Ovary (tissue), 9 donors: ENCODE results near the gene HDAC11. TPM values are rescaled to one million over a fixed set of nuclear protein-coding genes. Genes with fewer than 3 reads are reported as not detected.

Experiments used
- polyA plus RNA-seq, 2 donors: library from polyadenylated mRNA; stranded (reverse); fragments of 200-250 nt in 1 of 2; fragments of 350-450 nt in 1 of 2; fragmentation: Illumina TruSeq in 1 of 2; extraction: RNeasy Lipid Tissue Mini Kit (QIAGEN cat#74804) in 1 of 2; gene quantifications; one replicate each; pipeline ENCODE4 v1.2.3, GENCODE V29; 2013 to 2014
- small RNA-seq: library from RNA; depleted of rRNA; stranded (forward); fragments of <200 nt; gene quantifications from one replicate; pipeline ENCODE3, GENCODE V24; 2016
- total RNA-seq, 7 donors: library from RNA; depleted of rRNA in 2 of 7; stranded (reverse); fragments of >200 nt in 2 of 7; fragmentation: NEBNext Ultra II Directional in 3 of 7; extraction: Animal tissue kit (Norgen Biotek cat#: 25700) in 3 of 7; gene quantifications; one replicate each; pipeline versions ENCODE4 v1.1.0 to v1.2.4, GENCODE V29; 2016 to 2023
- donor health status: DM: no; HTN: no; CAD: no; lungs with moderate emphysema.
- donor health status: DM: no; HTN: no; CAD: no.
- donor health status: Bipolar disorder and iron deficiency.
- donor health status: DM: yes; HTN: yes; CAD: no.
- donor health status: DM: no; HTN: no; CAD: no.
- donor health status: DM: yes; HTN: yes; CAD: no.

HDAC11 gene
- total and polyA plus RNA-seq, 9 donors: 6.4 to 27.1 (median 19.6) TPM

Small RNA genes lying within 50 kb of the gene (small RNA-seq; reads per million reads assigned to genes)
- gene AC027124.2: not detected

Other genes with a start within 250 kb of the HDAC11 start
- 1 to 10 TPM; 1.4 to 5.6 (median 3.2) TPM for gene NUP210, start 60.0 kb upstream of the HDAC11 start, total RNA-seq
- gene NUP210, start 60.0 kb upstream of the HDAC11 start, polyA plus RNA-seq: 1 to 10 TPM; 1.6 to 5.8 TPM
- gene FBLN2, start 68.8 kb downstream of the HDAC11 start, total RNA-seq: 10 to 100 TPM in 2 of 7 donors, 1 to 10 TPM in 5; 4.0 to 18.2 (median 7.3) TPM
- 10 to 100 TPM in 1 of 2 donors, 1 to 10 TPM in 1; 8.6 to 10.8 TPM for gene FBLN2, start 68.8 kb downstream of the HDAC11 start, polyA plus RNA-seq